Activated T-helper 1 cell treated with anti-CD3 and anti-CD28 coated beads, Interleukin-12 subunit alpha, Interleukin-12 subunit beta, Interleukin-2, Interleukin-4 antibody, amounts not matched to agents 30 ng/mL and 10 ng/mL and 1 ng/mL, durations not matched to agents 14 hours and 24 hours and 36 hours (primary cell): ENCODE results near the gene CCDC97. TPM values are rescaled to one million over a fixed set of nuclear protein-coding genes. Genes with fewer than 3 reads are reported as not detected.

Experiments
- DNase-seq: peaks from one replicate; pipeline ENCODE4 v3.0.0; 2021; ENCODE audit warnings: low spot score
- H3K27ac Mint-ChIP-seq: one replicate; pipeline ENCODE4 v1.8.0; 2021; ENCODE audit warnings: mild to moderate bottlenecking, mixed read lengths
- H3K27me3 Mint-ChIP-seq: one replicate; pipeline ENCODE4 v1.8.0; 2022; ENCODE audit warnings: mild to moderate bottlenecking, moderate library complexity, mixed read lengths; ENCODE audit not compliant: insufficient read depth
- H3K36me3 Mint-ChIP-seq: one replicate; pipeline ENCODE4 v1.8.0; 2021; ENCODE audit warnings: low read depth, mixed read lengths
- H3K4me1 Mint-ChIP-seq: one replicate; pipeline ENCODE4 v1.8.0; 2021; ENCODE audit warnings: low read depth, mixed read lengths
- H3K4me3 Mint-ChIP-seq: one replicate; pipeline ENCODE4 v1.8.0; 2021; ENCODE audit warnings: mild to moderate bottlenecking, moderate library complexity, mixed read lengths
- H3K9me3 Mint-ChIP-seq: one replicate; pipeline ENCODE4 v1.8.0; 2021; ENCODE audit warnings: mixed read lengths
- intact Hi-C: fragments of 100-400 bp; cut with micrococcal nuclease; formaldehyde crosslinking; loops from one replicate; pipeline ENCODE4 v1.15.1; 2024
- total RNA-seq: library from RNA; stranded (reverse); gene quantifications from 2 replicates; pipeline ENCODE4 v1.2.3, GENCODE V29; 2022

The CCDC97 gene
- total RNA-seq, result 35.3 and 36.1 TPM in 2 replicates

- peaks cover 65% of the 10 kb centered on the region for H3K4me1 Mint-ChIP-seq
- no peaks in the 10 kb centered on the region for H3K9me3 Mint-ChIP-seq
- peak within 1 kb of the TSS; percentile 94 for H3K27ac Mint-ChIP-seq
- peaks cover 32% of the 10 kb centered on the region for H3K36me3 Mint-ChIP-seq
- H3K4me3 Mint-ChIP-seq, result peak within 1 kb of the TSS; percentile 95
- H3K27me3 Mint-ChIP-seq, result no peaks in the 10 kb centered on the region
- peak; percentile 89 for DNase-seq
- intact Hi-C loops, result loop anchor here (1.0 kb wide), 2 partner anchors 17 to 41 kb away; no protein-coding TSS in a partner anchor
These were observed at the start of gene CCDC97 for GRCh38 chr19:41310033-41310831. Gene CCDC97 (plus strand): TSS chr19:41310172. CDS start chr19:41310311, 139 bp downstream.

DNA sequence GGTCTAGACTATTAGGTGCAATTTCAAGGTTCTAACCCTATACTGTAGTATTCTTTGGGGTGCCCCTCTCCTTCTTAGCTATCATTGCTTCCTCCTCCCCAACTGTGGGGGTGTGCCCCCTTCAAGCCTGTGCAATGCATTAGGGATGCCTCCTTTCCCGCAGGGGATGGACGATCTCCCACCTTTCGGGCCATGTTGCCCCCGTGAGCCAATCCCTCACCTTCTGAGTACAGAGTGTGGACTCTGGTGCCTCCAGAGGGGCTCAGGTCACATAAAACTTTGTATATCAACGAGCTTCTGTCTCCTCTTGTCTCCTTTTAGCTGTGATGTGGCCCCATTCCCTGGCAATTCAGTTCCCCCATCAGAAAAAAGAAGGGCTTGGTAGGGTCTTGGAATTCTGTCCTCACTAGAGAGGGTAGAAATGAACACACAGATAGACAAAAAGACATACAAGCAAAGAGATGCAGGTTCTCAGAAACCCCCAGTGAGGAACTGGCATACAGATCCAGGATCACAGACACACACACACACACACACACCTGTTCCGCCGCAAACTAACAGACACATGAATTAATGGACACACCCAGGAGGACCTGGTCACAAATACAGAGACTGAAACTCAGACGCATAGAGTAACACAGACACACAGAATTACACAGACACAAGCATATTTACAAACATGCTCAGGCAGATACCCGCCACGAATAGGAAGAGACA is 48.3 kb upstream of the CCDC97 start:
- no peaks in the 10 kb centered on the region for H3K9me3 Mint-ChIP-seq
- no peaks in the 10 kb centered on the region for H3K27me3 Mint-ChIP-seq
- DNase-seq, result no peak
- peak overlapping the region; percentile 99 for H3K27ac Mint-ChIP-seq
- intact Hi-C loops, result loop anchor here (1.0 to 10.0 kb wide), 14 partner anchors 36 to 1849 kb away; partner anchors contain the start of genes AKT2, ARHGEF1, BCKDHA and DMAC2
- peaks cover 37% of the 10 kb centered on the region for H3K4me1 Mint-ChIP-seq
- peaks cover 8% of the 10 kb centered on the region for H3K36me3 Mint-ChIP-seq
- H3K4me3 Mint-ChIP-seq, result peak overlapping the region; percentile 94

GRCh38 chr19:41263042-41263849 is 46.7 kb upstream of the CCDC97 start:
- no peaks in the 10 kb centered on the region for H3K27me3 Mint-ChIP-seq
- H3K4me3 Mint-ChIP-seq, result peak overlapping the region; percentile 94
- no peaks in the 10 kb centered on the region for H3K9me3 Mint-ChIP-seq
- DNase-seq, result peak; percentile 81
- intact Hi-C loops, result loop anchor here (1.0 to 10.0 kb wide), 17 partner anchors 39 to 1851 kb away; partner anchors contain the start of genes ACTMAP, AKT2, ARHGEF1 and B9D2
- peaks cover 52% of the 10 kb centered on the region for H3K4me1 Mint-ChIP-seq
- peak overlapping the region; percentile 99 for H3K27ac Mint-ChIP-seq
- peaks cover 13% of the 10 kb centered on the region for H3K36me3 Mint-ChIP-seq

GRCh38 chr19:41263850-41264580 is 46.0 kb upstream of the CCDC97 start, which contains the start of gene HNRNPUL1:
Gene HNRNPUL1 (plus strand): TSS chr19:41264372. CDS start chr19:41264504, 132 bp downstream.
- H3K9me3 Mint-ChIP-seq, result no peaks in the 10 kb centered on the region
- DNase-seq, result peak; percentile 99
- H3K4me1 Mint-ChIP-seq, result peaks cover 52% of the 10 kb centered on the region
- peak within 1 kb of the TSS; percentile 94 for H3K4me3 Mint-ChIP-seq
- H3K27me3 Mint-ChIP-seq, result no peaks in the 10 kb centered on the region
- intact Hi-C loops, result loop anchor here (1.0 to 10.0 kb wide), 17 partner anchors 38 to 1852 kb away; partner anchors contain the start of genes ACTMAP, AKT2, ARHGEF1 and B9D2
- H3K36me3 Mint-ChIP-seq, result peaks cover 17% of the 10 kb centered on the region
- H3K27ac Mint-ChIP-seq, result peak within 1 kb of the TSS; percentile 99

GRCh38 chr19:41264581-41265394 is 45.2 kb upstream of the CCDC97 start:
- Mint-ChIP-seq H3K36me3 (peaks cover 17% of the 10 kb centered on the region), H3K27me3 (no peaks in the 10 kb centered on the region), H3K9me3 (no peaks in the 10 kb centered on the region), H3K4me3 (peak overlapping the region; percentile 94), H3K4me1 (peaks cover 52% of the 10 kb centered on the region), H3K27ac (peak overlapping the region; percentile 99)
- intact Hi-C loops, result loop anchor here (5.0 to 10.0 kb wide), 6 partner anchors 268 to 1852 kb away; partner anchors contain the start of genes ARHGEF1, GSK3A and PLEKHG2
- DNase-seq, result peak; percentile 37

DNA sequence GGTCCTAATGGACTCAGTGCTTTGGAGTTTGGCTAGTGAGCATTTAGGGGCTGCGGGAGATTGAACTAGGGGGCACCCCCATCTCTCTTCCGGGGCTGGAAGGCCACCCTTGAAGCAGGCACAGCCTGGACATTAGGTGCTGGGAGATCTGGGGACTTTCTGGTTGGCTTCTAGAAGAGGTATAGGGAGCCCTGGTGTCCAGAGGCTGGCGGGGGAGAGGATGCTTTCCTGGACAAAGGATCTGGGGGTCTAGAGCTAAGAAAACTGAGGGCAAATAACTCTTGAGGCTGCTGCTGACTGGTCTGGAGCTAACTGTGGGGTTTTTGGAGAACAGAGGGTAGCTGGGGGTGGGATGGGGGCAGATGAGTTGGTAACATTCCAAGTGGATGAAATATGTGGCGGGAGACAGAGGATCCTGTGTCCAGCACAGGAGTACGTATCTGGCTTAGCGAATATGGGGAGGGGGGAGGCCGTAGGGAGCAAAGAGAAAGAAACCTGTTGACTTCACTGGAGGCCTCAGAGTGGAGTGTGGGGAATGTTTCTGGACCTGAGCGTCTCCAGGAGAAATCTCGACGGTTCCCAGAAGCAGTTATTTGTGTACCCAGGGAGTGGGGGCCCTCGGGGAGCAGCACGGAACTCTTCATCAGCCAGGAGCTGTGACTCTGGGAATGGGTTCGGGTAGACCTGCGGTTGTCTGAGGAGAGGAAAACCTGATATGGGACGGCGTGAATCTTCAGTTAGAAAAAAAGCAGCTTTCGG is 44.4 kb upstream of the CCDC97 start:
- H3K36me3 Mint-ChIP-seq, result peaks cover 17% of the 10 kb centered on the region
- H3K9me3 Mint-ChIP-seq, result no peaks in the 10 kb centered on the region
- intact Hi-C loops, result loop anchor here (10.0 kb wide), 3 partner anchors 619 to 979 kb away; partner anchors contain the start of genes ARHGEF1 and GSK3A
- peak overlapping the region; percentile 94 for H3K4me3 Mint-ChIP-seq
- no peaks in the 10 kb centered on the region for H3K27me3 Mint-ChIP-seq
- H3K27ac Mint-ChIP-seq, result peak overlapping the region; percentile 98
- H3K4me1 Mint-ChIP-seq, result peaks cover 52% of the 10 kb centered on the region
- DNase-seq, result no peak

GRCh38 chr19:41269055-41269454 is 40.9 kb upstream of the CCDC97 start:
- Mint-ChIP-seq H3K27me3 (no peaks in the 10 kb centered on the region), H3K4me3 (no peak overlapping the region), H3K27ac (no peak overlapping the region), H3K4me1 (peaks cover 32% of the 10 kb centered on the region), H3K36me3 (peaks cover 46% of the 10 kb centered on the region), H3K9me3 (no peaks in the 10 kb centered on the region)
- DNase-seq, result no peak
- intact Hi-C loops, result loop anchor here (10.0 kb wide), 3 partner anchors 616 to 976 kb away; partner anchors contain the start of genes ARHGEF1 and GSK3A

DNA sequence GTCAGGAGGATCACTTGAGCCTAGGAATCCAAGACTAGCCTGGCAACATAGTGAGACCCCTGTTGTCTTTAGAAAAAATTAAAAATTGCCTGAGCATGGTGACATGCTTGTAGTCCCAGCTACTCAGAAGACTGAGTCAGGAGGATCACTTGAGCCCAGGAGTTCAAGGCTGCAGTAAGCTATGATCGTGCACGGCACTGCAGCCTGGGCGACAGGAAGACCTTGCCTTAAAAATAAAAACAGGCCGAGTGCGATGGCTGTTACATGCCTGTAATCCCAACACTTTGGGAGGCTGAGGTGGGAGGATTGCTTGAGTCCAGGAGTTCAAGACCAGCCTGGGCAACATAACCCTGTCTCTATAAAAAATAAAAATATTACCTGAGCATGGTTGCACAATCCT is 40.4 kb upstream of the CCDC97 start:
- peaks cover 48% of the 10 kb centered on the region for H3K36me3 Mint-ChIP-seq
- intact Hi-C loops, result loop anchor here (10.0 kb wide), 3 partner anchors 615 to 975 kb away; partner anchors contain the start of genes ARHGEF1 and GSK3A

GRCh38 chr19:41273076-41273475 is 36.9 kb upstream of the CCDC97 start:
- Mint-ChIP-seq H3K27ac (no peak overlapping the region), H3K4me1 (peaks cover 5% of the 10 kb centered on the region), H3K9me3 (no peaks in the 10 kb centered on the region), H3K4me3 (no peak overlapping the region), H3K27me3 (no peaks in the 10 kb centered on the region), H3K36me3 (peaks cover 52% of the 10 kb centered on the region)
- DNase-seq, result no peak
- intact Hi-C loops, result no loop called here

More for the DNA sequence above, 40.4 kb upstream of the CCDC97 start:
- Mint-ChIP-seq H3K27ac (no peak overlapping the region), H3K4me3 (no peak overlapping the region), H3K4me1 (peaks cover 32% of the 10 kb centered on the region), H3K27me3 (no peaks in the 10 kb centered on the region), H3K9me3 (no peaks in the 10 kb centered on the region)
- DNase-seq, result no peak

DNA sequence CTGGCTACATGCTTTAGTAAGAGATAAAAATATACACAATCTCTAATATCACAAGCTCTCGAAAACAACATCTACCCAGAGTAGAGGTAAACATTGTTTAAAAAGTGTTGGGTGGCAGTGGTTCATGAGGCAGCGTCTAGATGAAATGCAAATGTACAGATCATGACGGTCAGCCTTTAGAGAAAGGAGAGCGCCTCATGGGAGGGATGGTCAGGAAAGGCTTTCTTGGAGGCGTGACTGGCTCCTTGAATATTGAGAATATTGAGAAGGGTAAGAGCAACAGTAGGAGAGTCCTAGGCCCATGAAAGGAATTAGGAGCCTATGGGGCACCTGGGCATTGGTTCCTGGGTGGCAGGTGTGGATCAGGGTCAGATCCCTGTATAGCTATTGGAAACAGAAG is 35.2 kb upstream of the CCDC97 start:
- no peaks in the 10 kb centered on the region for H3K9me3 Mint-ChIP-seq
- intact Hi-C loops, result no loop called here
- peaks cover 57% of the 10 kb centered on the region for H3K36me3 Mint-ChIP-seq
- peaks cover 5% of the 10 kb centered on the region for H3K4me1 Mint-ChIP-seq
- H3K4me3 Mint-ChIP-seq, result no peak overlapping the region
- H3K27ac Mint-ChIP-seq, result no peak overlapping the region
- no peaks in the 10 kb centered on the region for H3K27me3 Mint-ChIP-seq
- DNase-seq, result no peak
